Measurements from ENCODE around the gene TULP1. TPM values are rescaled to one million over a fixed set of nuclear protein-coding genes. Genes with fewer than 3 reads are reported as not detected.

TULP1 gene
- total and polyA plus RNA-seq, 4 donors, result not detected

GRCh38 chr6:35470663-35471120 lies 42.0 kb downstream of the TULP1 start (continued):
- TF ChIP-seq TAF1 (conservative IDR thresholded peaks at IDR 0.05) (no peak), NR2F2 (IDR thresholded peaks at IDR 0.05) (no peak)

- Histone ChIP-seq H3K9ac (ENCODE audit: low read depth in 1 of 2, low read length in 2 of 2) (peak overlapping the region in 1 of 2 donors; percentile 79), H3K9me3 (ENCODE audit: control insufficient read depth in 4 of 4, low read length in 3 of 4) (no peaks in the 10 kb centered on the region), H3K4me1 (ENCODE audit: control insufficient read depth in 4 of 4, insufficient read depth in 4 of 4, low read length in 3 of 4) (peaks cover 0 to 24% (median 16%) of the 10 kb centered on the region in 4 donors), H3K4me3 (ENCODE audit: low read depth in 1 of 3, low read length in 3 of 3) (peak overlapping the region; percentile 82 to 91 (median 86)), H3K27me3 (ENCODE audit: control insufficient read depth in 4 of 4, insufficient read depth in 4 of 4, low read length in 3 of 4) (no peaks in the 10 kb centered on the region), H3K27ac (ENCODE audit: low read depth in 1 of 2, low read length in 2 of 2) (peak overlapping the region in 1 of 2 donors; percentile 14), H3K36me3 (ENCODE audit: control insufficient read depth in 4 of 4, insufficient read depth in 3 of 4, low read depth in 1 of 4, low read length in 3 of 4) (peaks cover 2 to 32% (median 23%) of the 10 kb centered on the region in 4 donors)
- no peak for TF ChIP-seq GABPA (IDR thresholded peaks at IDR 0.05 in 1 of 2, conservative IDR thresholded peaks at IDR 0.05 in 1 of 2)
- no peak for TF ChIP-seq EGR1 (IDR thresholded peaks at IDR 0.05; ENCODE audit: low read depth in 2 of 2)
- WGBS, result 69% methylated on average over 18 of the region's 18 CpGs
- DNase-seq (ENCODE audit: low spot score), result no peak
These were observed 42.7 kb downstream of the TULP1 start for GRCh38 chr6:35469751-35470662.

GRCh38 chr6:35468980-35469750 lies 43.5 kb downstream of the TULP1 start:
- H3K27ac ChIP-seq (ENCODE audit: low read depth in 1 of 2, low read length in 2 of 2), result peak overlapping the region; percentile 76 to 86
- no peaks in the 10 kb centered on the region for H3K9me3 ChIP-seq (ENCODE audit: control insufficient read depth in 4 of 4, low read length in 3 of 4)
- TF ChIP-seq MAX (IDR thresholded peaks at IDR 0.05), result no peak
- no peak for TF ChIP-seq FOXA1 (IDR thresholded peaks at IDR 0.05)
- TF ChIP-seq ATF3 (IDR thresholded peaks at IDR 0.05), result no peak
- TF ChIP-seq REST (IDR thresholded peaks at IDR 0.05), result no peak
- TF ChIP-seq HNF4A (conservative IDR thresholded peaks at IDR 0.05), result no peak
- no peak for TF ChIP-seq SP1 (IDR thresholded peaks at IDR 0.05)
- no peak for TF ChIP-seq TAF1 (conservative IDR thresholded peaks at IDR 0.05)
- TF ChIP-seq ZBTB33 (IDR thresholded peaks at IDR 0.05), result no peak
- no peak for TF ChIP-seq JUND (IDR thresholded peaks at IDR 0.05)
- H3K27me3 ChIP-seq (ENCODE audit: control insufficient read depth in 4 of 4, insufficient read depth in 4 of 4, low read length in 3 of 4), result no peaks in the 10 kb centered on the region
- H3K36me3 ChIP-seq (ENCODE audit: control insufficient read depth in 4 of 4, insufficient read depth in 3 of 4, low read depth in 1 of 4, low read length in 3 of 4), result peaks cover 2 to 29% (median 21%) of the 10 kb centered on the region in 4 donors
- DNase-seq (ENCODE audit: low spot score), result no peak
- H3K4me1 ChIP-seq (ENCODE audit: control insufficient read depth in 4 of 4, insufficient read depth in 4 of 4, low read length in 3 of 4), result peaks cover 0 to 24% (median 16%) of the 10 kb centered on the region in 4 donors
- H3K4me3 ChIP-seq (ENCODE audit: low read depth in 1 of 3, low read length in 3 of 3), result peak overlapping the region; percentile 82 to 91 (median 86)
- H3K9ac ChIP-seq (ENCODE audit: low read depth in 1 of 2, low read length in 2 of 2), result peak overlapping the region; percentile 53 to 79
- 22% methylated on average over 37 of the region's 37 CpGs for WGBS
